Glutamatergic neuron (in vitro differentiated cells): Measurements from ENCODE around the gene XRCC5. TPM values are rescaled to one million over a fixed set of nuclear protein-coding genes. Genes with fewer than 3 reads are reported as not detected.

Source experiments
- DNase-seq: peaks from one replicate; pipeline ENCODE4 v3.0.0; 2022
- H3K27ac Mint-ChIP-seq: one replicate; pipeline ENCODE4 v1.8.0; 2020; ENCODE audit warnings: mild to moderate bottlenecking, mixed read lengths, inconsistent platforms; ENCODE audit not compliant: unreplicated experiment
- H3K27me3 Mint-ChIP-seq: one replicate; pipeline ENCODE4 v1.8.0; 2020; ENCODE audit warnings: mild to moderate bottlenecking, moderate library complexity, mixed read lengths, inconsistent platforms; ENCODE audit not compliant: unreplicated experiment
- H3K36me3 Mint-ChIP-seq: one replicate; pipeline ENCODE4 v1.8.0; 2020; ENCODE audit warnings: mild to moderate bottlenecking, mixed read lengths, inconsistent platforms; ENCODE audit not compliant: unreplicated experiment
- H3K4me1 Mint-ChIP-seq: one replicate; pipeline ENCODE4 v1.8.0; 2020; ENCODE audit warnings: mild to moderate bottlenecking, low read depth, mixed read lengths, inconsistent platforms; ENCODE audit not compliant: unreplicated experiment
- H3K4me3 Mint-ChIP-seq: one replicate; pipeline ENCODE4 v1.8.0; 2020; ENCODE audit warnings: mild to moderate bottlenecking, mixed read lengths, inconsistent platforms; ENCODE audit not compliant: unreplicated experiment
- H3K9me3 Mint-ChIP-seq: one replicate; pipeline ENCODE4 v1.8.0; 2020; ENCODE audit warnings: mild to moderate bottlenecking, moderate library complexity, mixed read lengths, inconsistent platforms; ENCODE audit not compliant: unreplicated experiment
- total RNA-seq: library from RNA; stranded (reverse); fragmentation: NEBNext Ultra II Directional; extraction: Animal tissue kit (Norgen Biotek cat#: 25700); gene quantifications from one replicate; pipeline ENCODE4 v1.2.1, GENCODE V29; 2021; ENCODE audit not compliant: unreplicated experiment
- TF ChIP-seq, protein P1 (sequence below): fragments of 200-600 bp; sonication (generic); IDR thresholded peaks from one replicate; pipeline ENCODE4 v1.5.0; 2021; ENCODE audit not compliant: partially characterized antibody, unreplicated experiment

XRCC5 gene
- total RNA-seq, 1 donor from 2014 or later, result 254 TPM

- Mint-ChIP-seq H3K4me1 (peaks cover 33% of the 10 kb centered on the region), H3K27ac (peak overlapping the region; percentile 13), H3K27me3 (peaks cover 3% of the 10 kb centered on the region), H3K36me3 (no peaks in the 10 kb centered on the region), H3K4me3 (no peak overlapping the region), H3K9me3 (peaks cover 4% of the 10 kb centered on the region)
- TF ChIP-seq, protein P1, sequence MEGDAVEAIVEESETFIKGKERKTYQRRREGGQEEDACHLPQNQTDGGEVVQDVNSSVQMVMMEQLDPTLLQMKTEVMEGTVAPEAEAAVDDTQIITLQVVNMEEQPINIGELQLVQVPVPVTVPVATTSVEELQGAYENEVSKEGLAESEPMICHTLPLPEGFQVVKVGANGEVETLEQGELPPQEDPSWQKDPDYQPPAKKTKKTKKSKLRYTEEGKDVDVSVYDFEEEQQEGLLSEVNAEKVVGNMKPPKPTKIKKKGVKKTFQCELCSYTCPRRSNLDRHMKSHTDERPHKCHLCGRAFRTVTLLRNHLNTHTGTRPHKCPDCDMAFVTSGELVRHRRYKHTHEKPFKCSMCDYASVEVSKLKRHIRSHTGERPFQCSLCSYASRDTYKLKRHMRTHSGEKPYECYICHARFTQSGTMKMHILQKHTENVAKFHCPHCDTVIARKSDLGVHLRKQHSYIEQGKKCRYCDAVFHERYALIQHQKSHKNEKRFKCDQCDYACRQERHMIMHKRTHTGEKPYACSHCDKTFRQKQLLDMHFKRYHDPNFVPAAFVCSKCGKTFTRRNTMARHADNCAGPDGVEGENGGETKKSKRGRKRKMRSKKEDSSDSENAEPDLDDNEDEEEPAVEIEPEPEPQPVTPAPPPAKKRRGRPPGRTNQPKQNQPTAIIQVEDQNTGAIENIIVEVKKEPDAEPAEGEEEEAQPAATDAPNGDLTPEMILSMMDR, result no peak
- no peak for DNase-seq
Observed at GRCh38 chr2:216121255-216121654, 12.1 kb downstream of the XRCC5 start.

GRCh38 chr2:216126943-216127342 lies 17.8 kb downstream of the XRCC5 start:
- no peaks in the 10 kb centered on the region for H3K27me3 Mint-ChIP-seq
- no peak overlapping the region for H3K27ac Mint-ChIP-seq
- H3K4me3 Mint-ChIP-seq, result no peak overlapping the region
- DNase-seq, result no peak
- TF ChIP-seq, protein P1, result no peak
- peaks cover 17% of the 10 kb centered on the region for H3K4me1 Mint-ChIP-seq
- H3K9me3 Mint-ChIP-seq, result peaks cover 3% of the 10 kb centered on the region
- H3K36me3 Mint-ChIP-seq, result no peaks in the 10 kb centered on the region

DNA sequence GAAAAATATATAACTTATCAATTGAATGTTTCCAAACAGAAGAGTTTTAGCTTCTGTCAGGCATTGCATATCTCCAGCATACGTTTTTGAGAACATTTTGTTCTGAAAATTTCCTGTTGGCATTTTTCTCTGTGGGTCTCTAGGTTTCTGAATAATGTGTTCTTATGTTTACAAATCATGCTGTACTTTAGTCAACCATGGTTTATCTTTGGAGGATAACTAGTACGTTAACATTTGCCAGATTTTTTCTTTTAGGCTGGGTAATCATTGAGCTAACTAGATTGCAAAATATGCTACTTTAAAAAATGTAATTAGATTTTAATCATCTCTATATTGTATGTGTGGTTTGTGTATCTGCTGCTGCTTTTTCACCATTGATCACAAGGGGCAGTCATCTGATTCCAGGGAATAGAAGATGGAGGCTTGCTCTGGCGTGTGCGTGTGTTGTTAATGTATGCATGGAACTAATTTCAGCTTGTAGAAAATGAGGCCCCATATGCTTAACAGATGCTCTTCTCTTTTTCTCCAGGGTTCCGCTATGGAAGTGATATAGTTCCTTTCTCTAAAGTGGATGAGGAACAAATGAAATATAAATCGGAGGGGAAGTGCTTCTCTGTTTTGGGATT lies 21.3 kb downstream of the XRCC5 start:
- no peak for DNase-seq
- Mint-ChIP-seq H3K9me3 (peaks cover 8% of the 10 kb centered on the region), H3K27me3 (no peaks in the 10 kb centered on the region), H3K4me1 (peaks cover 20% of the 10 kb centered on the region), H3K4me3 (peak overlapping the region; percentile 31), H3K36me3 (peaks cover 4% of the 10 kb centered on the region), H3K27ac (peak overlapping the region; percentile 75)
- TF ChIP-seq, protein P1, result no peak

GRCh38 chr2:216131175-216131926 lies 22.2 kb downstream of the XRCC5 start:
- TF ChIP-seq, protein P1, result no peak
- Mint-ChIP-seq H3K9me3 (peaks cover 8% of the 10 kb centered on the region), H3K27me3 (no peaks in the 10 kb centered on the region), H3K36me3 (peaks cover 4% of the 10 kb centered on the region), H3K4me3 (no peak overlapping the region), H3K27ac (peak overlapping the region; percentile 80), H3K4me1 (peaks cover 20% of the 10 kb centered on the region)
- no peak for DNase-seq

DNA sequence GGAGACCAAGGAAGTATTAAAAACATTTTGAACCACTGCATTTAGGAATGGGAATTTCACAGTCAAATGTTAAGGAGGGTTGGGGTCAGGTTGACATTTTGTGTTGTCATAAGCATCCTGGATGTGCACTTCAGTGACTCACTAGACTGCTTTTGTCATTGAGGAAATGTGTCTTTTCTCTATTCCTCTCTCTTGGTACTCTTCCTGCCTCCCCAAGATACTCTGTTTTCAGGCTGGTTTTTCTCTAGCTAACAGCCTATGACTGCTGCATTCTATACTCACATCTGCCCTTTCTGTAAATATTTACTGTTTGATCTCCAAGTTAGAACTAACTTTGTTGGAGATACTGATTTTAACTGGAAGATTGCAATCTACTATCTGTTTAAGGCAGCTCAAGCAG lies 23.4 kb downstream of the XRCC5 start:
- no peak overlapping the region for H3K4me3 Mint-ChIP-seq
- peaks cover 20% of the 10 kb centered on the region for H3K4me1 Mint-ChIP-seq
- H3K36me3 Mint-ChIP-seq, result peaks cover 4% of the 10 kb centered on the region
- no peak for DNase-seq
- no peak overlapping the region for H3K27ac Mint-ChIP-seq
- TF ChIP-seq, protein P1, result no peak
- no peaks in the 10 kb centered on the region for H3K27me3 Mint-ChIP-seq
- H3K9me3 Mint-ChIP-seq, result peaks cover 8% of the 10 kb centered on the region
